Mesenchymal stem cell (in vitro differentiated cells and primary cell): ENCODE results near the gene MCOLN3.

Experiments used
- DNase-seq: peaks from one replicate; pipeline ENCODE4 v3.0.0-alpha.2; 2013
- H2AFZ ChIP-seq: one replicate; pipeline ENCODE4 v1.6.1; 2013; ENCODE audit warnings: low read depth, mild to moderate bottlenecking, control low read depth, inconsistent platforms, low read length, moderate library complexity
- H2AK5ac ChIP-seq: 2 replicates; pipeline ENCODE4 v1.6.1; 2013; ENCODE audit warnings: low read length, moderate library complexity, mild to moderate bottlenecking, inconsistent platforms; ENCODE audit not compliant: severe bottlenecking
- H2BK120ac ChIP-seq: one replicate; pipeline ENCODE4 v1.6.1; 2013; ENCODE audit warnings: low read depth, mild to moderate bottlenecking, inconsistent platforms, low read length, moderate library complexity
- H2BK12ac ChIP-seq, 2 experiments: one replicate each; pipeline ENCODE4 v1.6.1; 2013; ENCODE audit warnings: inconsistent platforms in 2 of 2, low read length in 2 of 2, mild to moderate bottlenecking in 2 of 2, moderate library complexity in 2 of 2, control low read depth in 1 of 2
- H2BK15ac ChIP-seq: one replicate; pipeline ENCODE4 v1.6.1; 2013; ENCODE audit warnings: mild to moderate bottlenecking, low read depth, inconsistent platforms; ENCODE audit not compliant: poor library complexity, severe bottlenecking
- H2BK5ac ChIP-seq: 2 replicates; pipeline ENCODE4 v1.6.1; 2013; ENCODE audit warnings: low read depth, mild to moderate bottlenecking, low read length, control low read depth, inconsistent platforms; ENCODE audit not compliant: poor library complexity, severe bottlenecking
- H3K14ac ChIP-seq, 2 experiments: one replicate each; pipeline ENCODE4 v1.6.1; 2013; ENCODE audit warnings: inconsistent platforms in 2 of 2, low read length in 2 of 2, control low read depth in 1 of 2, mild to moderate bottlenecking in 1 of 2, moderate library complexity in 1 of 2
- H3K18ac ChIP-seq, 2 experiments: one replicate each; pipeline ENCODE4 v1.6.1; 2013; ENCODE audit warnings: inconsistent platforms in 2 of 2, low read length in 2 of 2, control low read depth in 1 of 2, low read depth in 1 of 2, mild to moderate bottlenecking in 1 of 2
- H3K23ac ChIP-seq, 2 experiments: one replicate each; pipeline ENCODE4 v1.6.1; 2013; ENCODE audit warnings: inconsistent platforms in 2 of 2, low read length in 2 of 2, mild to moderate bottlenecking in 2 of 2, moderate library complexity in 2 of 2, control low read depth in 1 of 2
- H3K27ac ChIP-seq: 2 replicates; pipeline ENCODE4 v1.5.1; 2013; ENCODE audit warnings: mild to moderate bottlenecking, moderate library complexity, low read length, control low read depth, inconsistent platforms; ENCODE audit not compliant: poor library complexity, severe bottlenecking
- H3K27me3 ChIP-seq, 2 experiments: 2 replicates each; pipeline versions ENCODE4 v1.6.1 to v1.7.0; 2013; ENCODE audit warnings: low read length in 2 of 2, mild to moderate bottlenecking in 2 of 2, moderate library complexity in 2 of 2, control low read depth in 1 of 2, inconsistent platforms in 1 of 2; ENCODE audit not compliant: control insufficient read depth in 1 of 2, insufficient read depth in 1 of 2
- H3K36me3 ChIP-seq, 2 experiments: 2 replicates each; pipeline versions ENCODE4 v1.6.1 to v1.7.0; 2013; ENCODE audit warnings: low read length in 2 of 2, control low read depth in 1 of 2, inconsistent platforms in 1 of 2, low read depth in 1 of 2, mild to moderate bottlenecking in 1 of 2; ENCODE audit not compliant: insufficient read depth in 2 of 2, control insufficient read depth in 1 of 2
- H3K4ac ChIP-seq, 2 experiments: one replicate each; pipeline ENCODE4 v1.6.1; 2013; ENCODE audit warnings: inconsistent platforms in 2 of 2, low read length in 2 of 2, mild to moderate bottlenecking in 2 of 2, moderate library complexity in 2 of 2, control low read depth in 1 of 2, low read depth in 1 of 2
- H3K4me1 ChIP-seq: 2 replicates; pipeline ENCODE4 v1.6.1; 2013; ENCODE audit warnings: low read depth, low read length, control low read depth; ENCODE audit not compliant: control insufficient read depth, insufficient read depth
- H3K4me2 ChIP-seq: 2 replicates; pipeline ENCODE4 v1.6.1; 2013; ENCODE audit warnings: low read length, mild to moderate bottlenecking, inconsistent platforms; ENCODE audit not compliant: poor library complexity, severe bottlenecking
- H3K4me3 ChIP-seq, 2 experiments: 2 replicates each; pipeline versions ENCODE4 v1.5.1 to v1.7.0; 2013; ENCODE audit warnings: low read length in 2 of 2, mild to moderate bottlenecking in 2 of 2, control low read depth in 1 of 2, low read depth in 1 of 2; ENCODE audit not compliant: insufficient read depth in 1 of 2
- H3K79me1 ChIP-seq: replicated peaks from 2 replicates; pipeline ENCODE4 v1.6.1; 2013; ENCODE audit warnings: mild to moderate bottlenecking, control low read depth, low read length, inconsistent platforms; ENCODE audit not compliant: poor library complexity, severe bottlenecking
- H3K9ac ChIP-seq: 2 replicates; pipeline ENCODE4 v1.7.0; 2013; ENCODE audit warnings: mild to moderate bottlenecking, low read length, moderate library complexity
- H3K9me3 ChIP-seq: 2 replicates; pipeline ENCODE4 v1.7.0; 2013; ENCODE audit warnings: mild to moderate bottlenecking, low read length; ENCODE audit not compliant: control insufficient read depth
- H4K8ac ChIP-seq: one replicate; pipeline ENCODE4 v1.6.1; 2013; ENCODE audit warnings: inconsistent platforms, mild to moderate bottlenecking, low read length, moderate library complexity
- H4K91ac ChIP-seq: one replicate; pipeline ENCODE4 v1.6.1; 2013; ENCODE audit warnings: mild to moderate bottlenecking, low read length, inconsistent platforms
- WGBS: methylation state at CpG from one replicate; pipeline ENCODE4 v1.1.7; 2013; ENCODE audit warnings: mixed read lengths; 5-methylcytosine and 5-hydroxymethylcytosine counted together

Gene MCOLN3

DNA sequence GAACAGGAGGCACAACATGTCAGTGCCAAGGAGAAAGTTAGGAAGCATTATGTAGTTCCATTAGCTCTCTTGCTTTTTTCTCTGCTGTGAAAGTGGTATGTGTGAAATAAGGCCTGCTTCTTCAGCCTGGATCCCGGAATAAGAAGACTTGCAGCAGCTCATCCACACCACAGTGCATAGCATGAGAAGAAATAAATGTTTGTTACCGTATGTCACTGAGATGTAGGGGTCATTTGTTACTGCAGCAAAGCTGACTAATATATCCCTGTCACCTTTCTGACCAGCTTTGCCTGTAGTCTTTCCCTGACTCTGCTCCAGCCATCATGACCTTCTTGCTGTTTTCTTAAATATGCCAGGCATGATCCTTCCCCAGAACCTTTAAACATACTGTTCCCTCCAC lies 20.5 kb upstream of the MCOLN3 start:
- Histone ChIP-seq H3K9me3 (no peaks in the 10 kb centered on the region), H3K4me2 (no peak overlapping the region), H2AFZ (no peak overlapping the region), H2BK12ac (no peak overlapping the region), H3K18ac (no peak overlapping the region), H3K36me3 (no peaks in the 10 kb centered on the region), H3K27ac (no peak overlapping the region), H3K4me3 (no peak overlapping the region), H3K4me1 (no peaks in the 10 kb centered on the region), H4K91ac (no peak overlapping the region), H4K8ac (no peak overlapping the region), H3K14ac (no peak overlapping the region), H3K79me1 (no peaks in the 10 kb centered on the region), H2AK5ac (no peak overlapping the region), H2BK15ac (no peak overlapping the region), H2BK5ac (no peak overlapping the region), H3K9ac (no peak overlapping the region), H3K23ac (no peak overlapping the region), H2BK120ac (no peak overlapping the region), H3K4ac (no peak overlapping the region), H3K27me3 (no peaks in the 10 kb centered on the region)
- DNase-seq: no peak
- WGBS: 93% methylated on average over 2 of the region's 2 CpGs

DNA sequence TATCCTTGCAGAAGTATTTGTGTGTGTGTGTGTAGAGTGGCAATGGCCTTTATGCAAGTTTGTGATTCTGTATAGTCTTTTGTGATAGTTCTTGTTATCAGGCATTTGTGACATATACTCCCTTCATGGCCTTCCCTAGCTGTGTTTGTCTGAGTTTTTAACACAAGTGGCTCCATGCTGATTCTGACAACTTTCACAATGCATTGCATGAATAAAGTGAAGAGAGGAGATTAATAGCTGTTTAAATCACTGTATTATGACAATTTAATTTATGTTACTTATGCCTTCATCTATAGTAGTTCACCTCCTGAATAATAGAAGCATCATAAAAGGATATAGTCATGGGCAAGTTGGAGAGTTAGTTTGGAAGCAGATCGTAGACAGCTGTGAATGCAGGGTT lies 17.2 kb upstream of the MCOLN3 start:
- Histone ChIP-seq H3K27ac (no peak overlapping the region), H2BK12ac (no peak overlapping the region), H3K4me1 (peaks cover 2% of the 10 kb centered on the region), H3K9me3 (no peaks in the 10 kb centered on the region), H3K36me3 (no peaks in the 10 kb centered on the region), H3K4me3 (no peak overlapping the region), H2BK5ac (no peak overlapping the region), H2AK5ac (no peak overlapping the region), H3K23ac (no peak overlapping the region), H3K9ac (no peak overlapping the region), H3K14ac (no peak overlapping the region), H3K4ac (no peak overlapping the region), H2BK15ac (no peak overlapping the region), H3K27me3 (no peaks in the 10 kb centered on the region), H2AFZ (no peak overlapping the region), H3K18ac (no peak overlapping the region), H2BK120ac (no peak overlapping the region), H4K8ac (no peak overlapping the region), H3K4me2 (no peak overlapping the region), H3K79me1 (peaks cover 2% of the 10 kb centered on the region), H4K91ac (no peak overlapping the region)
- DNase-seq: no peak
- WGBS: 100% methylated on average over 1 of the region's 1 CpG

DNA sequence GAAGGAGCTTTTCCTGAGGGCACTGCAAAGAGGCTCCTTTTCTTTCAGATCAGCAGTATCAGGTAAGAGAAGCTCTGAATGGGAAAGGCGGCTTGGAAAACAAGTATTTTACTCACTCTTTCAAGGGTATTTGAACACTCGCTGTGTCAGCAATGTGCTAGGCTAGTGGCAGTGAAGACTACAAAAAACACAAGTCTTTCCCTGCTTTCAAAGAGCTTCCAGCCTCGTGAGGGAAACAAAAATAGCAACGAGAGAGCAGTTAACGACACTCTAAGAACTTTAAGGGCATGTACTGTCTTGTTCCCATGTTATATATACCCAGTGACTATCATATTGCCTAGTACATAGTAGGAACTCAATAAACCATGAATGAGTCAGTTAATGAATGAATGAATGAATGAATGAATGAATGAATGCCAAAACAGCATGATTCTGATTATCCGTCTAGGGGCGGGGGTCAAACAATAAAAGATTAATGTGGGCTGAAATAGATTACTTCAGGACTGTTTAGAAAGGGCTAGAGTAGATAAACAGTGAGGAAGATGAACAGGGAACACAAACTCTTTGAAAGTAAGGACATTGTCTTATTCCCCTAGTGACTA lies 14.2 kb upstream of the MCOLN3 start:
- Histone ChIP-seq H2BK120ac (no peak overlapping the region), H3K18ac (peak overlapping the region in 1 of 2 experiments; percentile 22), H3K23ac (no peak overlapping the region), H3K4me2 (peak overlapping the region; percentile 81), H2AFZ (peak overlapping the region; percentile 48), H2BK5ac (no peak overlapping the region), H2BK12ac (peak overlapping the region in 1 of 2 experiments; percentile 48), H3K36me3 (no peaks in the 10 kb centered on the region), H3K27ac (peak overlapping the region; percentile 73), H4K8ac (no peak overlapping the region), H2AK5ac (no peak overlapping the region), H3K27me3 (no peaks in the 10 kb centered on the region), H3K4ac (no peak overlapping the region), H3K4me1 (peaks cover 2% of the 10 kb centered on the region), H3K9ac (peak overlapping the region; percentile 97), H4K91ac (no peak overlapping the region), H2BK15ac (no peak overlapping the region), H3K79me1 (peaks cover 2% of the 10 kb centered on the region), H3K9me3 (no peaks in the 10 kb centered on the region), H3K4me3 (peak overlapping the region in 1 of 2 experiments; percentile 84), H3K14ac (no peak overlapping the region)
- 42% methylated on average over 5 of the region's 7 CpGs for WGBS
- no peak for DNase-seq

DNA sequence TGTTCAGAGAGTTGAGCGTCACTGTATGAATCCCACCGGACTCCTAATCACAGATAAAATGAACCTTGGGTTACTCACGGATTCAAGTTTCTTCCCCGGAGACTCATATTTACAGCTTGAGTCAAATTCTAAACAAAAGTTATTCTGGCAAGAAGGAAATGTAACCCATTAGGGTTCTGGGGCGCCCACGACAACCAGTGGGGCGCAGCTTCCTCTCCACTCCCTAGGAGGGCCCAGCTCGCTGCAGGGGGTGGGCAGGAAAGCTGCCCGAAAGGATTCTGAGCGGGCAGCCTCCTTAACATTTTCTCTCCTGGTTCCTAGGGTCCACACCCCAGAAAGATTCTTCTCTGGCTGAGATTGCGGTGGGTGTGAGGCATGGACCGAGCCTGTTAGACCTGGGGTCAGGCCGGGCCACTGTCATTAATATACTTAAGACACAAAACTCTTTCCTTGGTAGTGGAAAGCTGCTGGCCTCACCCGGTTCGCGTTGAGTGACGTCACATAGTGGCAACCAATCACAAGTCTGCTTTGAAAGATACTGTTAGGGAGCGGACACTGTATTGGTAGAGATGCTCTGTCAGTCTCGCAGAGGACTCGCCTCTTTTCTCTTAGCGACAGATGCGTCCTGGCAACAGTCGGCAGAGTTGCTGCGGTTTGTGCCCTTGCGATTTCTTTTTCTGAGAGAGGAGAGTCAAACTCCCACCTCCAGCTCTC lies 13.6 kb upstream of the MCOLN3 start:
- H3K36me3 ChIP-seq: no peaks in the 10 kb centered on the region
- H3K18ac ChIP-seq: peak overlapping the region in 1 of 2 experiments; percentile 82
- H3K9ac ChIP-seq: peak overlapping the region; percentile 97
- no peaks in the 10 kb centered on the region for H3K27me3 ChIP-seq
- H3K4me1 ChIP-seq: peaks cover 2% of the 10 kb centered on the region
- 11% methylated on average over 24 of the region's 25 CpGs for WGBS
- H2BK12ac ChIP-seq: peak overlapping the region in 1 of 2 experiments; percentile 19
- no peak overlapping the region for H4K91ac ChIP-seq
- H3K9me3 ChIP-seq: no peaks in the 10 kb centered on the region
- no peak overlapping the region for H2BK120ac ChIP-seq
- H3K23ac ChIP-seq: no peak overlapping the region
- no peak overlapping the region for H3K14ac ChIP-seq
- H2BK5ac ChIP-seq: no peak overlapping the region
- H2AFZ ChIP-seq: peak overlapping the region; percentile 91
- peak overlapping the region; percentile 73 for H3K27ac ChIP-seq
- peaks cover 2% of the 10 kb centered on the region for H3K79me1 ChIP-seq
- no peak overlapping the region for H2AK5ac ChIP-seq
- H4K8ac ChIP-seq: peak overlapping the region; percentile 87
- peak; percentile 99 for DNase-seq
- H3K4ac ChIP-seq: no peak overlapping the region
- peak overlapping the region; percentile 98 for H3K4me2 ChIP-seq
- H3K4me3 ChIP-seq: peak overlapping the region; percentile 57 to 84
- no peak overlapping the region for H2BK15ac ChIP-seq
